Umbilical cord (tissue), 2 donors: Measurements from ENCODE around the gene THBS2. TPM values are rescaled to one million over a fixed set of nuclear protein-coding genes. Genes with fewer than 3 reads are reported as not detected.

Source experiments
- DNase-seq: peaks from one replicate; pipeline ENCODE4 v3.0.0-alpha.2; 2015; ENCODE audit warnings: low spot score
- total RNA-seq: library from RNA; depleted of rRNA; stranded (reverse); fragments of >200 nt; gene quantifications from one replicate; pipeline ENCODE4 v1.2.3, GENCODE V29; 2014; ENCODE audit warnings: low replicate concordance; ENCODE audit not compliant: insufficient read depth

The THBS2 gene
- total RNA-seq, 1 donor from 2014 or later, result 238 TPM

DNA sequence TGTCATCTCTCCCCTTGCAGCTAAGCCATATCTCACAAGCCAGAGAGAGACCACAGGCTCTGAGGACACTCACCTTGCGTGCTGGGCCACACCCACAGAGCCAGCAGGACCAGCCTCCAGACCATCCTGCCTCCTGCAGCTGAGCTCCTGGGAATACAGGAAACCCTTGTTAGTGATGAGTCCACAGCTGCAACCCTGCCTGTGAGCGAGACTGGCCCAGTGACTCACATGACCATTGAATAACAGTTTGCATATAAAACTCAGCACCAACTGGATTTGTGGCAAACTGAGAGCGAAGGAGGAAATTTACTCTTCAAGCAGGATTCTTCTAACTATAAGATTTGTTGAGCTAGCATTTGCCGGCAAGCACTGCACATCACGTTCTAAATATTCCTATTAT is 3.0 kb downstream of the THBS2 start:
- peak; percentile 38 for DNase-seq

- DNase-seq, result no peak
These were observed 4.6 kb downstream of the THBS2 start for GRCh38 chr6:169249057-169249456.

- DNase-seq, result no peak
These were observed 5.1 kb downstream of the THBS2 start for GRCh38 chr6:169248521-169248971.

DNA sequence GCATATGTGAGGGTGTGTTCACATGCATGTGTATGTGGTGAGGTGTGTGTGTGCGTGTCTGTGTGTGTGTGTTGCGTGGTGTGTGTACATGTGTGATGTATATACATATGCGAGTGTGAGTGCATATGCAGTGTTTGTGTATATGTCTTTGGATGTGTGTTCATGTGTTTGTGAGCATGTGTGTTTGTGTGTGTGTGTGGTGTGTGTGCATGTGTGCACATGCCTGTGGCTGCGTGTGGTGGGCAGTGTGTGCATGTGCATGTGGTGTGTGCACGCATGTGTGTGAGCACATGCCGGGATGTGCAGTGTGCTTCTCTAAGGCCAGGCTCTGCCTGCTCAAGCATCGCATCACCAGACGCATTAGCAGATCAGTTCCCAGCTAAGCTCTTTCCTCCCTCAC is 5.7 kb downstream of the THBS2 start:
- no peak for DNase-seq

GRCh38 chr6:169247419-169247818 is 6.2 kb downstream of the THBS2 start:
- DNase-seq, result no peak

GRCh38 chr6:169246445-169246844 is 7.2 kb downstream of the THBS2 start:
- DNase-seq, result no peak

GRCh38 chr6:169244684-169245383 is 8.8 kb downstream of the THBS2 start:
- DNase-seq, result no peak

DNA sequence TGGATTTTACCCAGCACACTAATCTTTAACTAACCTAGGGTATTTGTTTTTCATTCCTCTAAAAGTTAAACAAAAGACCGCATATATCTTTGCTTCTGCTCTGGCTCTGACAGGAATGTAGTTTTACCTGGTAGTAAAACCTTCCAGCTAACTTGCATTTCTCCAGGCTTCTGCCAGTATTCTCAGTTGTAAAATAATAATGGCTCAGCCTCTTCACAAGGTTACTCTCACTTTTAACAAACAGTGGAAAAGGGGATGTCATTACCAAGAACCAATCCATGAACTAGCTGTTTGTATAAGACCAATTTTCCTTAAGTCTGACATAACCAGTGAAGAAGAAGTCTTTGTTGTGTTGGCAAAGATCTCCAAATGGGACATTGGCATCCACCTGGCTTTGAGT is 10.0 kb downstream of the THBS2 start:
- DNase-seq, result no peak

GRCh38 chr6:169243186-169243585 is 10.5 kb downstream of the THBS2 start:
- DNase-seq, result no peak

GRCh38 chr6:169241688-169242350 is 11.8 kb downstream of the THBS2 start:
- DNase-seq, result no peak

DNA sequence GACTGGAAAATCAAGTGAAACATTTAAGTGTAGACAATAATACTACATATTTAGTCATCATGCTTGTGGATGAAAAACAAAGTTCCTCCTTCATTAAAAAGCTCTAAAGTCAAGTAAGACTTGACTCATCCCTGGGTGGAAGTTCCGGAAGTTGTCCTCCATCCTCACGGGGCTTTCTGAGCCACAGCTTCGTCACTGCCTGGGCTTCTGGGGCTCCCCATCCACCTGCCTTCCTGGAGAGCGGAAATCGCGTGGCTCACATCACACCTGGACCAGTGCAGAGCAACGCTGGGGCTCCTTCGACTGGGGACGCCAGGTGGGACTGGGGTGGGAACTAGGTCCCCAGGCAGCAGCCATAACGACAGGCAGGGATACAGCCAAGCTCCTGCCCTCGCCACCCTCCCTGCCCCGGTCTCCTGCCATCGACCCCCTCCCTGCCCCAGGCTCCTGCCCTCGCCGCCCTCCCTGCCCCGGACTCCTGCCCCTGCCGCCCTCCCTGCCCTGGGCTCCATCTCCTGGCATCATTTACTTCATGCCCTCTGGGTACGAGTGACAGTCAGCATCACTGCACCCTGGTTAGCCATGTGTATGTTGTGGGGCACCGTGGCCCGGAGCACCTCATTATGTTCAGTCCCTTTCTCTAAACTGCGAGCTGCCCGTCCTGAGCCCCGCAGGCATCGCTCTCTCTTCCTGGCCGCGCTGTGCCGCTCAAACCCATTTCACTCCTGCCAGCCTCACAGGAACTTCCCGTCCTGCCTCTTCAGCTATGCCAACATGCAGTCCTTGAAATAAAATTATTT is 12.9 kb downstream of the THBS2 start:
- DNase-seq, result no peak

- DNase-seq, result peak; percentile 43
These were observed 13.5 kb downstream of the THBS2 start for GRCh38 chr6:169240125-169240524.

DNA sequence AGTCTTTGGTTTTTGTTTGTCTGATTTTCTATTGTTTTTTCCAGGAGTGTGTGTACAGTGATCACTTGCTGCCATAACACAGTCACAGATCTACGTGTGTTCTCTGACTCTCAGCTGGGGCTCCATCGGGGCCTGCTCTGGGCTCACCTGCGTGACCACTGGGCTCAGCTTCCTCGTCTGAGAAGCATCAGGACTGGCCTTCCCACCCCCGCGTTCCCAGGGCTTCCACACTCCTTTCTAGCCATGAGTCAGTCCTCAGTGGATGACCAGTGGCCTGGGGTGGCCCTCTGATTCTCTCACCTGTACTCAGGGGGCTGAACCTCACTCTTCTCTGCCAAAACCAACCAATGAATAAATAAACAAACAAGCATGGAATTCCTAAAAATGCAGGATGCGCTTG is 14.5 kb downstream of the THBS2 start:
- DNase-seq, result no peak

GRCh38 chr6:169238766-169239165 is 14.9 kb downstream of the THBS2 start:
- DNase-seq, result no peak

DNA sequence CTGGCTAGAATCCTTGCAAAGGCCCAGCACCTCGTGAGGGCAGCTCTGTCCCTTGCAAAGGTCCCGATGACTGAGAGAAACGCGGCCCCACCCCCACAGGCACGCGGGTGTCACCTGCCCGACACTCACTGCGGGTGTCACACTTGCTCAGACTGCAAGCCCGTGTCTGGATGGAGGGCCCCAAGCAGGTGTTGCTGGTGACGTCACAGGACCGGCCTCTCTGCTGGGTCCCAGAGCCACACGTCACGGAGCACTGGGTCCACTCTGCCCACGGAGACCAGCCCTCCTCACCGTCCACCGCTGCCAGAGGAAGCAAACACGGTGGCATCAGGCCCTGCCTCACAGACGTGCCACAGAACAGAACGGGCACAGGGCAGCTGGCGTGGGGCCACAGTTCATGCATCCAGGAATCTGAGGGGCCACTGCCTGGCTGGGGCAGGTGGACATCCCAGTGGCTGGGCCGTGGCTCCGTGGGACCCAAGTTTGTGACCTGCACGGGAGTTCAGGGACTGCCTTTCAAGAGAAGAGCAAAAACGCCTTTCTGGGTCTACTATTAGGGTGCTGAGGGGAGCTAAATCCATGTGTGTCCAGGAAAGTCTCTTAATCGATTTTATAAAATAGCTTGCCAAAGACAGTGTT is 16.0 kb downstream of the THBS2 start:
- no peak for DNase-seq

GRCh38 chr6:169236988-169237387 is 16.7 kb downstream of the THBS2 start:
- no peak for DNase-seq

- DNase-seq, result no peak
These were observed 17.1 kb downstream of the THBS2 start for GRCh38 chr6:169236545-169236944.

DNA sequence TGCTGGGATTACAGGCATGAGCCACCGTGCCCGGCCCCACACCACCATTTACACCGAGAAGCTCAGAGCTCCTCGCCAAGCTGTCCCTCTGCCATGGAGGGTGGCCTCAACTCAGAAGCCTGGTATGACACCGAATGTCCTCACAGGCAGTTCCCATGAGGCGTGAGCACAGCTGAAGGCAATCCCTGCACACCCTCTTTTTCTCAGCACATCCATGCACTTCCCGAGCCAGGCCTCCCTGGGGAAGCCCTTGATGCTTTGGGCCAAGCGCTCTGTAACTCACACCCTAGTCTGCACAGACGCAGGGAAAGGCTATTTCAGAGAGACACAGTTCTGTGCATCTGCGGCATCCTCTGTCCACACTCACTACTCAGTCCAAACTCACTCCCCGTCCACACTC is 18.4 kb downstream of the THBS2 start:
- DNase-seq, result no peak

DNA sequence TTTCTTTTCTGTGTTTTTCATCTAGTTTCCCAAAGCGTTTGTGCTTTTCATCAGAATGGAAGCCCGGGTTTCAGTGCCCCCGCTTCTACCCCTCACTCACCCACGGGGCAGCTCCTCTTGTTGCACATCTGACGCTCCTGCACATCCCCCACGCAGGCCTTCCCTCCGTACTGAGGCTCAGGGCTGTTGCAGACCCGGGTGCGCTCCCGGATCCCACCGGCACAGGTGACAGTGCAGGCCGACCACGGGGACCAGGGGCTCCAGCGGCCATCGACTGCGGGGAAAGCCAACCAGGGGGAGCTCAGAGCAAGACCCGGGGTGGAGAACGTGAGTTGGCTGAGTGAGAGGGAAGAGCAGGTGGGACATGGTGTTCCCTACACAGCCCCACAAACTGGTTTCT is 19.0 kb downstream of the THBS2 start:
- DNase-seq, result no peak

DNA sequence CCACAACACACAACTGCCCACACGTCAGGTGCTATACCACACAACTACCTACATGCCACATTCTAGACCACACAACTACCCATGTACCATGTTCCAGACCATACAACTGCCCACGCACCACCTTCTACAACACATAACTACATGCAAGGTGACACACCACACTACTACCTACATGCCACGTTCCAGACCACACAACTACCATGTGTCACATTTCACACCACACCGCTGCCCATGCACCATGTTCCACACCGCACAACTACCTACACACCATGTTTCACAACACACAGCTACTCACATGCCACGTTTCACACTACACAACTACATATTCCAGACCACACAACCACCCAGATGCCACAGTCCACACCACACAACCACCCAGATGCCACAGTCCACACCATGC is 19.8 kb downstream of the THBS2 start:
- no peak for DNase-seq

DNA sequence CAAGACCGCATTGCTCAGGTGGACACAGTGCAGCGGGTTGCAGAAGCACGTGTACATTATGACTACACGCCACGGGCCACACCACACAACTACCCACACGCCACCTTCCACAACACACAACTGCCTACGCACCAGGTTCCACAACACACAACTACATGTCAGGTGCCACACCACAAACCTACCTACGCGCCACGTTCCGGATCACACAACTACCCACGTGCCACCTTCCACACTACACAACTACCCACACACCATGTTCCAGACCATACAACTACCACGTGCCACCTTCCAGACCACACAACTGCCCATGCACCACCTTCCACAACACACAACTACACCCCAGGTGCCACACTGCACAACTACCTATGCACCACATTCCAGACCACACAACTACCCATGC is 20.5 kb downstream of the THBS2 start:
- no peak for DNase-seq

DNA sequence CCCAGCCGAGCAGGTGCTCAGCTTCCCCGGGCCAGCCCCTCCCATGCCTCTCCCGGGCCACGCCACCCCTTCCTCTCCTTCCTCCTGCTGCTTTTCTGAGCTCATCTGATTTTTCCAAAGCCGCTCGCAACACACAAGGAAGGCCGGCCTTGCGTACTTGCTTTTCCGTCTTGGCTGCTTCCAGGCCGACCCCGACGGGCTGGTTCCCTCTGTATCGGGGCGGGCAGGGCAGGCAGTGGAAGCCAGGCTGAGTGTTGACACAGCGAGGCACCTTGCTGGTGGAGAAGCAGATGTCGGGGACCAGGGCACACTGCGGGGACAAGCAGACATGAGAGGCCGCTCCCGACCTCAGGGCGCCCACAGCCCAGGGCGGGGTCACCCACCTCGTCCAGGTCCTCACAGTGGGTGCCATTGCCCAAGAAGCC is 21.1 kb downstream of the THBS2 start:
- DNase-seq, result no peak
